Stomach (tissue), 9 donors: ENCODE measurements around the gene ZSWIM5. TPM values are rescaled to one million over a fixed set of nuclear protein-coding genes. Genes with fewer than 3 reads are reported as not detected.

Source experiments
- DNase-seq, 2 donors: peaks; one replicate each; pipeline versions ENCODE4 v3.0.0 to v3.0.0-alpha.2; 2013 to 2019
- H3K27ac ChIP-seq, 5 donors: fragments of 200-600 bp in 4 of 5; sonication (generic) in 4 of 5; one replicate each; pipeline ENCODE4 v1.5.1; 2013 to 2019; ENCODE audit warnings: mild to moderate bottlenecking in 1 of 5, moderate library complexity in 1 of 5
- H3K27me3 ChIP-seq, 3 donors: fragments of 200-600 bp; sonication (generic); one replicate each; pipeline ENCODE4 v1.5.1; 2017 to 2019; ENCODE audit warnings: mixed run types in 1 of 3
- H3K36me3 ChIP-seq, 4 donors: fragments of 200-600 bp; sonication (generic); 1 replicate in 3 of 4; 2 replicates in 1 of 4; pipeline ENCODE4 v1.5.1; 2016 to 2019
- H3K4me1 ChIP-seq, 4 donors: fragments of 200-600 bp; sonication (generic); one replicate each; pipeline ENCODE4 v1.5.1; 2016 to 2019
- H3K4me3 ChIP-seq, 4 donors: fragments of 200-600 bp; sonication (generic) in 3 of 4; one replicate each; pipeline ENCODE4 v1.5.1; 2016 to 2019; ENCODE audit warnings: mild to moderate bottlenecking in 1 of 4
- H3K9me3 ChIP-seq, 4 donors: fragments of 200-600 bp; sonication (generic); one replicate each; pipeline ENCODE4 v1.5.1; 2016 to 2019
- CTCF ChIP-seq, 7 experiments: fragments of 450-650 bp in 4 of 7; fragments of 200-600 bp in 3 of 7; sonication (generic) in 3 of 7; IDR thresholded peaks; one replicate each; pipeline ENCODE4 v1.5.1; 2016 to 2019; ENCODE audit warnings: antibody characterized with exemption in 7 of 7, control low read depth in 2 of 7, mild to moderate bottlenecking in 1 of 7
- EP300 ChIP-seq: sonication (generic); formaldehyde crosslinking; IDR thresholded peaks from one replicate; pipeline ENCODE4 v1.6.1; 2017; ENCODE audit warnings: antibody characterized with exemption
- POLR2A ChIP-seq, 4 donors: fragments of 450-650 bp; IDR thresholded peaks; one replicate each; pipeline ENCODE4 v1.6.1; 2016; ENCODE audit warnings: antibody characterized with exemption in 4 of 4, control low read depth in 2 of 4, mild to moderate bottlenecking in 1 of 4, moderate library complexity in 1 of 4
- POLR2AphosphoS5 ChIP-seq, 3 donors: sonication (generic); formaldehyde crosslinking; IDR thresholded peaks; one replicate each; pipeline ENCODE4 v1.6.1; 2016; ENCODE audit warnings: antibody characterized with exemption in 3 of 3
- WGBS, 5 donors: extraction: QIAGEN DNeasy Blood & Tissue Kit in 3 of 5; methylation state at CpG; one replicate each; pipeline versions ENCODE4 v1.1.5 to v1.1.7; 2013 to 2018; 5-methylcytosine and 5-hydroxymethylcytosine counted together
- intact Hi-C: fragments of 100-400 bp; cut with DNase I; formaldehyde crosslinking; loops from one replicate; pipeline ENCODE4 v1.15.1; 2023; ENCODE audit warnings: low total_unique reads
- polyA plus RNA-seq, 3 donors: library from polyadenylated mRNA; stranded (reverse); fragments of 200-250 nt; gene quantifications; one replicate each; pipeline ENCODE4 v1.2.3, GENCODE V29; 2013
- total RNA-seq, 5 donors: library from RNA; depleted of rRNA; stranded (reverse); fragments of >200 nt; gene quantifications; one replicate each; pipeline versions ENCODE4 v1.1.0 to v1.2.3, GENCODE V29; 2014 to 2016
- donor health status: healthy with polysubstance abuse.
- donor health status: Bipolar disorder and iron deficiency.
- donor health status: healthy.

Gene ZSWIM5
- total and polyA plus RNA-seq, 8 donors: 0.45 to 10.1 (median 0.87) TPM

GRCh38 chr1:45007311-45007710 lies 199.1 kb downstream of the ZSWIM5 start:
- intact Hi-C loops: loop anchor here (10.0 kb wide), 1 partner anchor 173 kb away; no protein-coding TSS in a partner anchor
- TF ChIP-seq POLR2AphosphoS5 (IDR thresholded peaks at IDR 0.05) (no peak), EP300 (no peak), POLR2A (IDR thresholded peaks at IDR 0.05) (no peak), CTCF (IDR thresholded peaks at IDR 0.05) (no peak)
- WGBS, 5 donors: 82 to 93% (median 85%) methylated on average over 11 of the region's 11 CpGs
- H3K27ac ChIP-seq: no peak overlapping the region
- DNase-seq: no peak
- peaks cover 70 to 74% (median 73%) of the 10 kb centered on the region in 4 donors for H3K36me3 ChIP-seq
- no peaks in the 10 kb centered on the region for H3K27me3 ChIP-seq
- H3K4me1 ChIP-seq: peaks cover 22 to 31% (median 27%) of the 10 kb centered on the region in 4 donors
- H3K4me3 ChIP-seq: no peak overlapping the region
- no peaks in the 10 kb centered on the region for H3K9me3 ChIP-seq

GRCh38 chr1:45005761-45006160 lies 200.6 kb downstream of the ZSWIM5 start:
- 91 to 98% (median 96%) methylated on average over 6 of the region's 6 CpGs for WGBS, 5 donors
- H3K36me3 ChIP-seq: peaks cover 75 to 84% (median 81%) of the 10 kb centered on the region in 4 donors
- TF ChIP-seq POLR2AphosphoS5 (IDR thresholded peaks at IDR 0.05) (no peak), EP300 (no peak), POLR2A (IDR thresholded peaks at IDR 0.05) (no peak), CTCF (IDR thresholded peaks at IDR 0.05) (no peak)
- no peak for DNase-seq
- no peak overlapping the region for H3K4me3 ChIP-seq
- H3K27ac ChIP-seq: no peak overlapping the region
- H3K27me3 ChIP-seq: no peaks in the 10 kb centered on the region
- no peaks in the 10 kb centered on the region for H3K9me3 ChIP-seq
- H3K4me1 ChIP-seq: peaks cover 16 to 20% (median 17%) of the 10 kb centered on the region in 4 donors
- intact Hi-C loops: loop anchor here (10.0 kb wide), 1 partner anchor 171 kb away; no protein-coding TSS in a partner anchor

- no peak overlapping the region for H3K27ac ChIP-seq
- no peaks in the 10 kb centered on the region for H3K27me3 ChIP-seq
- no peak for TF ChIP-seq EP300
- TF ChIP-seq CTCF (IDR thresholded peaks at IDR 0.05): no peak
- TF ChIP-seq POLR2AphosphoS5 (IDR thresholded peaks at IDR 0.05): no peak
- no peak for TF ChIP-seq POLR2A (IDR thresholded peaks at IDR 0.05)
- DNase-seq: no peak
- H3K9me3 ChIP-seq: no peaks in the 10 kb centered on the region
- no peak overlapping the region for H3K4me3 ChIP-seq
- H3K36me3 ChIP-seq: peaks cover 74 to 81% (median 79%) of the 10 kb centered on the region in 4 donors
- intact Hi-C loops: loop anchor here (10.0 kb wide), 1 partner anchor 170 kb away; no protein-coding TSS in a partner anchor
- 82 to 92% (median 87%) methylated on average over 7 of the region's 7 CpGs for WGBS, 5 donors
- peaks cover 4 to 8% (median 5%) of the 10 kb centered on the region in 4 donors for H3K4me1 ChIP-seq
These were observed 202.0 kb downstream of the ZSWIM5 start for GRCh38 chr1:45004281-45004920.

GRCh38 chr1:45003741-45004140 lies 202.7 kb downstream of the ZSWIM5 start:
- Histone ChIP-seq H3K4me1 (peaks cover 0 to 1% (median under 1%) of the 10 kb centered on the region in 4 donors), H3K27ac (no peak overlapping the region), H3K4me3 (no peak overlapping the region), H3K36me3 (peaks cover 67 to 74% (median 72%) of the 10 kb centered on the region in 4 donors), H3K27me3 (no peaks in the 10 kb centered on the region), H3K9me3 (no peaks in the 10 kb centered on the region)
- TF ChIP-seq POLR2AphosphoS5 (IDR thresholded peaks at IDR 0.05): no peak
- no peak for TF ChIP-seq CTCF (IDR thresholded peaks at IDR 0.05)
- TF ChIP-seq EP300: no peak
- TF ChIP-seq POLR2A (IDR thresholded peaks at IDR 0.05): no peak
- no peak for DNase-seq
- WGBS, 5 donors: 88 to 95% (median 94%) methylated on average over 14 of the region's 14 CpGs
- intact Hi-C loops: loop anchor here (10.0 kb wide), 1 partner anchor 169 kb away; no protein-coding TSS in a partner anchor
